Measurements from ENCODE around the gene TUBAL3. TPM values are rescaled to one million over a fixed set of nuclear protein-coding genes. Genes with fewer than 3 reads are reported as not detected.

Gene TUBAL3
- total and polyA plus RNA-seq, 9 of the 15 experiments (the other 6 are each of a cell fraction or from before 2014, with no cell fraction given) = 5.5 to 10.1 (median 6.9) TPM

GRCh38 chr10:5404208-5405041 is at the start of gene TUBAL3 (continued):
- TF ChIP-seq ZNF592 (IDR thresholded peaks at IDR 0.05) (peak; percentile 58), SMARCE1 (IDR thresholded peaks at IDR 0.05) (0 out of 2 replicates have a peak, but pooled peaks have one; percentile 22), SLC30A9 (CRISPR knock-in tag; IDR thresholded peaks at IDR 0.05) (no peak), MBD1 (CRISPR knock-in tag; IDR thresholded peaks at IDR 0.05) (no peak), EP400 (IDR thresholded peaks at IDR 0.05) (peak; percentile 35), SREBF1 (IDR thresholded peaks at IDR 0.05; ENCODE audit: borderline replicate concordance, low read depth, low read length) (no peak), ZFP1 (CRISPR knock-in tag; IDR thresholded peaks at IDR 0.05) (no peak), MECOM (CRISPR knock-in tag; IDR thresholded peaks at IDR 0.05) (0 out of 2 replicates have a peak, but pooled peaks have one; percentile 10), RBM17 (IDR thresholded peaks at IDR 0.05; ENCODE audit: borderline replicate concordance, low read depth, low read length) (no peak), HOMEZ (CRISPR knock-in tag; IDR thresholded peaks at IDR 0.05) (no peak), RBM22 (IDR thresholded peaks at IDR 0.05; ENCODE audit: low read depth, low read length, poor library complexity, severe bottlenecking) (no peak), TGIF2 (CRISPR knock-in tag; IDR thresholded peaks at IDR 0.05) (no peak), NCOA1 (IDR thresholded peaks at IDR 0.05; ENCODE audit: low read depth) (no peak), PTRF (tag; IDR thresholded peaks at IDR 0.05) (no peak), NUFIP1 (IDR thresholded peaks at IDR 0.05; ENCODE audit: partially characterized antibody) (no peak), JUND (IDR thresholded peaks at IDR 0.05; ENCODE audit: borderline replicate concordance, low read depth, low read length) (peak; percentile 78; the same call in 1 of the 2 replicates), JUND (tag; IDR thresholded peaks at IDR 0.05; ENCODE audit: borderline replicate concordance, low read depth, low read length) (peak; percentile 66; the same call in 1 of the 3 replicates), HDAC8 (tag; IDR thresholded peaks at IDR 0.05) (no peak), CSDE1 (IDR thresholded peaks at IDR 0.05) (no peak), E2F1 (CRISPR knock-in tag; IDR thresholded peaks at IDR 0.05) (no peak)

Measured in K562 (cell line).